ENCODE data around the gene PLEK. TPM values are rescaled to one million over a fixed set of nuclear protein-coding genes. Genes with fewer than 3 reads are reported as not detected.

Gene PLEK
- total RNA-seq, 4 donors from 2014 or later = 5.0 to 33.0 (median 6.8) TPM

GRCh38 chr2:68428746-68429145 lies 63.7 kb downstream of the PLEK start:
- peaks cover 0 to 21% (median 0%) of the 10 kb centered on the region in 3 donors for H3K4me1 ChIP-seq
- H3K36me3 ChIP-seq = no peaks in the 10 kb centered on the region
- H3K27ac ChIP-seq = no peak overlapping the region
- ATAC-seq = no peak
- WGBS, 2 donors (ENCODE audit: low coverage in 1 of 2) = 43 to 83% methylated on average over 1 of the region's 1 CpG
- no peaks in the 10 kb centered on the region for H3K9me3 ChIP-seq
- H3K4me3 ChIP-seq = no peak overlapping the region
- TF ChIP-seq EP300 (IDR thresholded peaks at IDR 0.05) (no peak), POLR2AphosphoS5 (IDR thresholded peaks at IDR 0.05) (no peak), CTCF (IDR thresholded peaks at IDR 0.05) (no peak)
- H3K27me3 ChIP-seq = no peaks in the 10 kb centered on the region

- 85 to 100% methylated on average over 1 to 6 of the region's 7 CpGs for WGBS, 2 donors (ENCODE audit: low coverage in 1 of 2)
- no peaks in the 10 kb centered on the region for H3K27me3 ChIP-seq
- ATAC-seq = no peak
- no peak overlapping the region for H3K27ac ChIP-seq
- H3K4me1 ChIP-seq = peaks cover 0 to 23% (median 0%) of the 10 kb centered on the region in 3 donors
- no peak overlapping the region for H3K4me3 ChIP-seq
- H3K36me3 ChIP-seq = no peaks in the 10 kb centered on the region
- no peaks in the 10 kb centered on the region for H3K9me3 ChIP-seq
- TF ChIP-seq CTCF (IDR thresholded peaks at IDR 0.05) (no peak), POLR2A (IDR thresholded peaks at IDR 0.05) (no peak), EP300 (IDR thresholded peaks at IDR 0.05) (no peak), POLR2AphosphoS5 (IDR thresholded peaks at IDR 0.05) (no peak)
These were observed 64.3 kb downstream of the PLEK start for GRCh38 chr2:68429311-68429826.

- 46 to 72% methylated on average over 2 to 5 of the region's 8 CpGs for WGBS, 2 donors (ENCODE audit: low coverage in 1 of 2)
- Histone ChIP-seq H3K4me1 (peaks cover 0 to 43% (median under 1%) of the 10 kb centered on the region in 3 donors), H3K27me3 (no peaks in the 10 kb centered on the region), H3K9me3 (no peaks in the 10 kb centered on the region), H3K4me3 (no peak overlapping the region), H3K27ac (no peak overlapping the region), H3K36me3 (no peaks in the 10 kb centered on the region)
- TF ChIP-seq POLR2A (IDR thresholded peaks at IDR 0.05) (no peak), CTCF (IDR thresholded peaks at IDR 0.05) (no peak), EP300 (IDR thresholded peaks at IDR 0.05) (no peak), POLR2AphosphoS5 (IDR thresholded peaks at IDR 0.05) (no peak)
- no peak for ATAC-seq
These were observed 66.4 kb downstream of the PLEK start for GRCh38 chr2:68431316-68431972.

- no peak for ATAC-seq
- Histone ChIP-seq H3K27ac (no peak overlapping the region), H3K36me3 (no peaks in the 10 kb centered on the region), H3K4me1 (peaks cover 0 to 38% (median 6%) of the 10 kb centered on the region in 3 donors), H3K4me3 (no peak overlapping the region), H3K27me3 (no peaks in the 10 kb centered on the region), H3K9me3 (no peaks in the 10 kb centered on the region)
- 57% methylated on average over 5 of the region's 14 CpGs; no CpG with 5 or more reads in 1 of the 2 donors for WGBS, 2 donors (ENCODE audit: low coverage in 1 of 2)
- TF ChIP-seq CTCF (IDR thresholded peaks at IDR 0.05) (no peak), EP300 (IDR thresholded peaks at IDR 0.05) (no peak), POLR2A (IDR thresholded peaks at IDR 0.05) (no peak), POLR2AphosphoS5 (IDR thresholded peaks at IDR 0.05) (no peak)
These were observed 67.9 kb downstream of the PLEK start for GRCh38 chr2:68432696-68433658.
